Measurements from ENCODE around the gene ZBED1.
"Not testable (repeated sequence)": the region's sequence is repeated elsewhere in the genome, so short reads cannot be mapped to it uniquely, and the experiment has no call there.

- not testable (repeated sequence) for TF ChIP-seq CTCF, POLR2A (IDR thresholded peaks at IDR 0.05)
Measured at GRCh38 chrX:2463481-2463880, 37.3 kb downstream of the ZBED1 start.

All from right lobe of liver (tissue), 4 donors.